IgD-negative memory B cell (primary cell): ENCODE data around the gene DNAJB8. TPM values are rescaled to one million over a fixed set of nuclear protein-coding genes. Genes with fewer than 3 reads are reported as not detected.

Experiments
- H3K27ac Mint-ChIP-seq, 3 donors: one replicate each; pipeline ENCODE4 v1.8.0; 2020 to 2022; ENCODE audit warnings: mild to moderate bottlenecking in 3 of 3, mixed read lengths in 3 of 3, moderate library complexity in 1 of 3
- H3K27me3 Mint-ChIP-seq: one replicate; pipeline ENCODE4 v1.8.0; 2021; ENCODE audit warnings: mixed read lengths
- H3K36me3 Mint-ChIP-seq: one replicate; pipeline ENCODE4 v1.8.0; 2020; ENCODE audit warnings: mild to moderate bottlenecking, mixed read lengths
- H3K4me1 Mint-ChIP-seq, 3 donors: one replicate each; pipeline ENCODE4 v1.8.0; 2020 to 2022; ENCODE audit warnings: mixed read lengths in 3 of 3, mild to moderate bottlenecking in 1 of 3
- H3K4me3 Mint-ChIP-seq, 4 donors: one replicate each; pipeline ENCODE4 v1.8.0; 2020 to 2022; ENCODE audit warnings: mild to moderate bottlenecking in 4 of 4, mixed read lengths in 4 of 4, moderate library complexity in 3 of 4
- H3K9me3 Mint-ChIP-seq, 3 donors: one replicate each; pipeline ENCODE4 v1.8.0; 2020 to 2021; ENCODE audit warnings: mixed read lengths in 3 of 3, mild to moderate bottlenecking in 1 of 3
- polyA plus RNA-seq: library from polyadenylated mRNA; unstranded; fragments of 300-500 nt; fragmentation: Illumina TruSeq; gene quantifications from one replicate; pipeline ENCODE4 v1.2.3, GENCODE V29; 2021

Gene DNAJB8
- not detected for polyA plus RNA-seq

DNA sequence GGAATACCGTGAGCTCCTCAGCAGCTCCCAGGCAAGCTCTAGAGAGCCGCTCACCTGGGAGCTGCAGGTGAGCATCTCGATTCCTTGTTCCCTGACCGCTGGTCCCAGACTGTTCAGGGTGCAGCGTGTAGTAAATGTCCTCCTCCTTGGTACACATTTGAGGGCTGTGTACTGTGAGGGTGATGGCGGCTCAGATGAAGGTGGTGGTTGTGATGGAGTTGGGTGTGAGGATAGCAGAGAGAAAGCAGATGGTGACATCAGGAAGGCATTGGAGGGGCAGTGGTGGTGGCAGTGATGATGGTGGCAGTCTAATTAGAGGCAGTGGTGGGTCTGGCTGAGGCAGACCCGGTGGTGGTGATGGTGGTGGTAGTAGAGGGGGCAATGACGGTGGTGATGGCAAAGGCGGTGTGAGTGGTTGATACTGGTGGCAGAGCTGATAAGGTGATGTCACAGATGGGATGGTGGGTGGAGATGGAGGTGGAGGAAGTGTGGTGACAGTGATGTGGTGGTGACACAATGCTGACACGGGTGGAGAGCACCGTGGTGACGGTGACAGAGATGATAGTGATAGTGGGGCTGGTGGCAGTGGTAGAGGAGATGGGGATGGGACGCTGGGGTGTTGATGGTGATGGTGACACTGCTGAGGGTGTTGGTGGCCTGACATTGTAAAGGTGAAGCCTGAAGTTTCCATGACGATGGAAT, at the start of gene DNAJB8:
DNAJB8 (minus strand) TSS at position 51 of the 702 bp plus-strand sequence. CDS start 3,645 bp downstream, outside the sequence.
- Mint-ChIP-seq H3K36me3 (peaks cover 4% of the 10 kb centered on the region), H3K27me3 (peaks cover 8% of the 10 kb centered on the region), H3K27ac (peak within 1 kb of the TSS in 1 of 3 donors; percentile 26), H3K4me1 (peaks cover 0 to 3% (median 0%) of the 10 kb centered on the region in 3 donors), H3K9me3 (peaks cover 0 to 4% (median 0%) of the 10 kb centered on the region in 3 donors), H3K4me3 (no peak within 1 kb of the TSS)

DNA sequence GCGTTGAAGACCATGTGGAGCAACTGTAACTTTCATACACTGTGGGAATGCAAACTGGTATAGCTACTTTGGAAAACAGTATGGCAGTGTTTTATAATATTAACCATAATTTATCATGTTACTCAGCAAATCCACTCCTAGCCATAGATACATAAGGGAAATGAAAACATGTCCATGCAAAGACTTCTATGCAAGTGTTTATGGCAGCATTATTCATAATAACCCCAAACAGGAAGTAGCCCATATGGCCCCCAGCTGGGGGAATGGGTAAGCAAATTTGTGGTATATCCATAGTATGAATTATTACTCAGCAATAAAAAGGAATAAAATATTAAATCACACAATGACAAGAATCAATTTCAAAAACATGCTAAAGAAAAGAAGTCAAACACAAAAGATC, 49.3 kb upstream of the DNAJB8 start:
- Mint-ChIP-seq H3K27ac (no peak overlapping the region), H3K36me3 (no peaks in the 10 kb centered on the region)

DNA sequence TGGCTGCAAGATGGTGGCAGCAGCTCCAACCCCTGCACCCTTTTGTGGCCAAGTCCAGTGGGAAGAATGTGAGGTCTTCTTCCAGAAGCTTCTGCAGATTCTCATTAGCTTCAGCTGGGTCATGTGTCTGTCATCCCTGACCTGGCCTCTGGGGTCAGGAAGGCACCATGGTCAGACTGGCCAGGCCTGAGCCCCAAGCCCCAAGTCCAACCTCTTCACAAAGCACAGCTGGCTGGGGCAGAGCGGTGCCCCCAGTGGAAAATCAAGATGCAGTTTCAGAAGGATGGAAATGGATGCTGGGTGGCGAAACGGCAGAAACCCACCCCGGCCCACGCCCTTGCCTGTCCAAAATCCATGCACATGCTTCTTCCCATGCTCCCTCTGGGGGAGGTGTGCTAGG, 42.2 kb upstream of the DNAJB8 start:
- Mint-ChIP-seq H3K4me1 (no peaks in the 10 kb centered on the region), H3K27ac (peak overlapping the region in 1 of 3 donors; percentile 23), H3K27me3 (peaks cover 13% of the 10 kb centered on the region), H3K9me3 (peaks cover 3 to 6% (median 3%) of the 10 kb centered on the region in 3 donors), H3K36me3 (peaks cover 2% of the 10 kb centered on the region), H3K4me3 (no peak overlapping the region)

More for the DNA sequence above, 49.3 kb upstream of the DNAJB8 start:
- peaks cover 5% of the 10 kb centered on the region for H3K27me3 Mint-ChIP-seq
- no peak overlapping the region for H3K4me3 Mint-ChIP-seq
- H3K9me3 Mint-ChIP-seq, result peaks cover 5 to 19% (median 6%) of the 10 kb centered on the region in 3 donors
- H3K4me1 Mint-ChIP-seq, result no peaks in the 10 kb centered on the region

DNA sequence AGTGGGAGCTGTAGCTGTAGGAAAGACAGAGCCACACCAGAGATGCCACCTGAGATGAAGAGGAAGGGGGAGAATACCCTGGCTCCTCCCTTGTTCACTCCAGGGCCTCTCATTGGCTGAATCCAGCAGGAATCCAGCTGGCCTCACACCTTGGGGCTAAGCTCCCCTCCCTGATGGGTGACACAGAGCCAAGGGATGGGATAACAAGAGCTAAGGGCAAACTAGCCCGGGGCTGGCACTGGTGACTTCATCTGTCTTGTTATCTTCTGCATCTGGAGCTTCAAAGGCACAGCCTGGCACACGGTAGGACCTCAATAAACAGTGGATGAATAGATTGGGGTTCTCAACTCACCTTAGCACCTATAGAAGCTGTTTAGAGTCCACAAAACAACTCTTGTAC, 40.1 kb upstream of the DNAJB8 start:
- H3K4me3 Mint-ChIP-seq, result no peak overlapping the region
- peaks cover 12% of the 10 kb centered on the region for H3K27me3 Mint-ChIP-seq
- H3K4me1 Mint-ChIP-seq, result peaks cover 0 to 1% (median 0%) of the 10 kb centered on the region in 3 donors
- H3K27ac Mint-ChIP-seq, result no peak overlapping the region
- H3K9me3 Mint-ChIP-seq, result peaks cover 0 to 2% (median 2%) of the 10 kb centered on the region in 3 donors
- H3K36me3 Mint-ChIP-seq, result peaks cover 2% of the 10 kb centered on the region

DNA sequence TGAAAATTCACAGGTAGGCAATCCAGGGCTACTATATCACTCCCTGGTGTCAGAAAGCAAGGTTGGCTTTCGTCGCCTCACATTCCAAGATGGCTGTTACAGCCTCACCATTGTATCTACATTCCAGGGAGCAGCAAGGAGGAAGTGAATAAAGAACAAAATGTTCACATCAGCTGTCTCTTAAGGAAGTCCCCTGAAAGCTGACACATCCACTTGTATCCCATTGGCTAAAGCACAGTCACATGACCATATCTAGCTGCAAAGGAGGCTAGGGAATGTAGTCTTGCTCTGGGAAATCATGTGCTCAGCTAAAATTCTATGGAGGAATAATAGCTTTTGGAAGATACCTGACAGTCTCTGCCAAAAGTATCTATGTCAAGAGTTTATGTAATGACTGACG, 39.1 kb upstream of the DNAJB8 start:
- Mint-ChIP-seq H3K27ac (no peak overlapping the region), H3K9me3 (peaks cover 0 to 2% (median 2%) of the 10 kb centered on the region in 3 donors), H3K4me1 (peaks cover 0 to 1% (median 0%) of the 10 kb centered on the region in 3 donors), H3K4me3 (no peak overlapping the region), H3K27me3 (peaks cover 17% of the 10 kb centered on the region), H3K36me3 (peaks cover 3% of the 10 kb centered on the region)

DNA sequence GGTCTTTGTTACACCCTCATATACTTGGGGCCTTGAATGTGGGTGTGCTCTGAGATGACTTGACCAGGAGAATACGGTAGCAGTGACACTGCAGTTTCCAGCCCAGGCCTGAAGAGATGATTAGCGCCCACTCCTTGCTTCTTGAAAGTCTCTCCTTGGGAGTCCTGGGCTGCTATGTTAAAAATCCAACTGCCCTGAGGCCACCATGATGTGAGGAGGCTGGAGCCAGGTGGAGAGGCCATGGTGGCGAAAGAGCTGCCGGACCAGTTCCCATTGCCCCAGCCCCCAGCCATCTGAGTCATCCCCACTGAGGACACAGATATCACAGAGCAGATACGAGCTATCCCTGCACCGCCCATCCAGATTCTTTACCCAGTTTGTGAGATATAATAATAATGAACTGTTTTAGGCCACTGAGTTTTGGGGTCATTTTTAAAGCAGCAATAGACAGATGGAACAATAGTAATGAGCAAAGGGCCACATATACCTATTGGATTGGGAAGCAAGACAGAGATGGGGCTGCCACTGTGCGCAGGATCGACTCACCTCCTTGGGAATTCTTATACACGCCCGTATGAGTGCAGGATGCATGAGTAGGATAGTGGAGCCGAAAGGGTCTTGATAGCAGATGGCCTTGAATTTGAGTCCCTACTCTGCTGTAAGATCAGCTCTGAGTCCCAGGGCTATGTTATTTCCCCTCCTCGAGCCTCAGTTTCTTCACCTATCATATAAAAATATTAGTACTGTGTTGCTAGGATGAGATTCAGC, 38.5 kb upstream of the DNAJB8 start:
- Mint-ChIP-seq H3K4me3 (no peak overlapping the region), H3K27ac (no peak overlapping the region), H3K27me3 (peaks cover 18% of the 10 kb centered on the region), H3K36me3 (peaks cover 3% of the 10 kb centered on the region), H3K9me3 (peaks cover 0 to 4% (median 2%) of the 10 kb centered on the region in 3 donors), H3K4me1 (peaks cover 0 to 1% (median 0%) of the 10 kb centered on the region in 3 donors)

DNA sequence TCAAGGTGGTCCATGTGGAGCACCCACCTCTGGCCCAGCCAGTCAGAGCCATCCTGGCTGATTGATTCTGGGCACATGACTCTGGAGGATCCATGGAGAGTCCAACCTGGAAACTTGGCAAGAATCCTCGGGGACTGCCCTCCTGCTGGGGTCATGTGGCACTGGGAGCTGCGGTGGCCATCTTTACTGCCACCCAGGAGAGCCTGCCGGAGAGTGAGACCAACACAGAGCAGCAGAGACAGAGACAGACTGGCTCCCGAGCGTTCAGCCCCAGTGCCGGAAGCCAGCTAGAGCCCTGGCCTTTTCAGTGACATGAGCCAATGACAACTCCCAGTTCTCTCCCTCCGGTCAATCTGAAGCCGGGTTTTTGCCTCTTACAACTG, 37.8 kb upstream of the DNAJB8 start:
- peaks cover 0 to 4% (median 2%) of the 10 kb centered on the region in 3 donors for H3K9me3 Mint-ChIP-seq
- H3K27ac Mint-ChIP-seq, result no peak overlapping the region
- peaks cover 23% of the 10 kb centered on the region for H3K27me3 Mint-ChIP-seq
- H3K36me3 Mint-ChIP-seq, result peaks cover 3% of the 10 kb centered on the region
- H3K4me3 Mint-ChIP-seq, result no peak overlapping the region
- peaks cover 0 to 1% (median 0%) of the 10 kb centered on the region in 3 donors for H3K4me1 Mint-ChIP-seq

DNA sequence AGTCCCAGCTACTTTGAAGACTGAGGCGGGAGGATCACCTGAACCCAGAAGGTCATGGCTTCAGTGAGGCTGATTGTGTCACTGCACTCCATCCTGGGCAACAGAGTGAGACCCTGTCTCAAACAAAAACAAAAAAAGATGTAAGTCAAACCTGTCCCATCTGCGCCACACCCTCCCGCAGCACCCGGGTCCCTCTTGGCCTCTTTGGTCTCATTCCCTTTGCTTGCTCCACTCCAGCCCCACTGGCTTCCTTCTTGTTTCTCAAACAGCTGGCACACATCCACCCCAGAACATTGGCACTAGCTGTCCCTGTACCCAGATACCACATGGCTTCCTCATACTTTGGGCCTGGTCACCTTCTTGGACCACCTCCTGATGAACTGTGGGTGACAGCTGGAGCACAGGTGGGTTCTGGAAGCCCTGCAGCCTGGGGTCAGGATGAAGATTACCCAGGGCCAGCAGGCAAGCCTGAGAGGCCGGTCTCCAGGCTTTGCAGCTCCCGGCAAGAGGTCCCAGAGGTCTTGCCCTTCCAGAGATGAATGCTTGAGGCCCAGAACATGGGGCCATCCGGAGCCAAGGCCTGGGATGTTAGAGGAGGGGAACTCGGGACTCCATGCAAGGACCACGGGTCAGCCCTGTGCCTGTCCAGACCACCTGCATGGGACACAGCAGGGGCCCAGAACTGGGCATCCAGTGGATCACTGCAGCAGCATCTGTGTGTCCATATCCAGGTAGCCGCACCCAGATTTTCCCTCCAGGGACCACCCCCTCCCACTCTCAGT, 37.3 kb upstream of the DNAJB8 start:
- H3K9me3 Mint-ChIP-seq, result peaks cover 0 to 4% (median 2%) of the 10 kb centered on the region in 3 donors
- H3K36me3 Mint-ChIP-seq, result peaks cover 3% of the 10 kb centered on the region
- peaks cover 0 to 1% (median 0%) of the 10 kb centered on the region in 3 donors for H3K4me1 Mint-ChIP-seq
- peaks cover 25% of the 10 kb centered on the region for H3K27me3 Mint-ChIP-seq
- no peak overlapping the region for H3K27ac Mint-ChIP-seq
- no peak overlapping the region for H3K4me3 Mint-ChIP-seq

DNA sequence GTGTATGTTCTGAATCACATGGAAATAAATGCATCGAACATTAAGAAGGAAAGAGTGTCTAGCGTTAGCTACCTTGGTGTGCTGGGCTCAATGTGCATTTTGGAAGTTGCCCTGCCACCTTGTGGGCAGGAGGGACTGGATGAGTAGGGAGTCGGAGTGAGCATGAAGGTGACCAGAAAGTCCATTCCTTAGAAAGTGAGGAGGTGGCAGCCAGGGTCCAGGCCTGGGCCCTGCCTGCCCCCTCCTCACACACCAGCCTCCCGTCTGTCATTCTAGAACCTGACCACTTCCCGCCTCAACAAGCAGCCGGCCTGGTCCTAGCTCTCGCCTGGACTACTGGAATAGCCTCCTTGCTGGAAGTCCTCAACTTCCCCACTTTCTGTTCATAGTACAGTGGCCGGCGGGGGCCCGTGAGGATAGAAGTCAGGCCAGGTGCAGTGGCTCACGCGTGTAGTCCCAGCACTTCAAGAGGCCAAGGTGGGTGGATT, 36.5 kb upstream of the DNAJB8 start:
- Mint-ChIP-seq H3K4me1 (peaks cover 0 to 1% (median 0%) of the 10 kb centered on the region in 3 donors), H3K27me3 (peaks cover 30% of the 10 kb centered on the region), H3K4me3 (no peak overlapping the region), H3K36me3 (peaks cover 3% of the 10 kb centered on the region), H3K27ac (peak overlapping the region in 1 of 3 donors; percentile 83), H3K9me3 (peaks cover 0 to 6% (median 2%) of the 10 kb centered on the region in 3 donors)

DNA sequence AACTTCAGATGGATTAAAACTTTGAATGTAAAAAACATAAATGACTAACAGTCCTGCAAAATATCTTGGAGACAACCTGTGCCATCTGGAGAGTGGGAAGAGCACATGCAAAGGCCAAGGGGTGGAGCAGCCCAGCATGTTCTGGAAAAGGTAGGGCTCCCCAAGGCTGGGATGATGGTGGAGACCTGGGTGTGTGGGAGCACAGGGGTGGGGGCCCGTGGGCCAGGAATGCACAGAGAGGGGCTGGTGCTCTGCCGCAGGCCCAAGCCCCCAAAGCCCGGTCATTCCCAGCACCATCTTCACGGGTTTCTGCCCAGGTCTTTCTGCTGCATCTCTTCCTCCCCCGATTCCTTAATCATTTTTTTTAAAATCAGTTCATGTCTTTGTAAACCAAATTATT, 36.0 kb upstream of the DNAJB8 start:
- Mint-ChIP-seq H3K4me3 (no peak overlapping the region), H3K9me3 (peaks cover 0 to 6% (median 1%) of the 10 kb centered on the region in 3 donors), H3K4me1 (peaks cover 0 to 1% (median 0%) of the 10 kb centered on the region in 3 donors), H3K27ac (peak overlapping the region in 1 of 3 donors; percentile 83), H3K27me3 (peaks cover 32% of the 10 kb centered on the region), H3K36me3 (peaks cover 3% of the 10 kb centered on the region)

DNA sequence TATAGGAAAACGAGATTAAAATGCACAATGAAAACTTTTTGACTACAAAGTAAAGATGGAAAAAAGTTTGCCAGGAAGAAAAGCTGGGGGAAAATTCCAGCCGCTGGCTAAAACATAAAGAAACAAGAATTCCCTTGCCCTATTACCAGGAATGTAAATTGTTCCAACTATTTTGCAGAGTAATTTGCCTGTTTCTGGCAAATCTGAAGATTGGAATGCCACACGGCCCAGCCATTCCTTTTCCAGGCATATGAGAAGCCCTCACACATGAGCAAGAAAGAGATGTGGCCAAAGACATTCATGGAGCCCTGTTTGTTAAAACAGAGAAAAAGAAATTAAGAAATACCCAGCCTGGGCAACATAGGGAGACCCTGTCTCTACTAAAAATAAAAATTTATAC, 34.7 kb upstream of the DNAJB8 start:
- peaks cover 42% of the 10 kb centered on the region for H3K27me3 Mint-ChIP-seq
- H3K4me3 Mint-ChIP-seq, result no peak overlapping the region
- peaks cover 0 to 6% (median 0%) of the 10 kb centered on the region in 3 donors for H3K9me3 Mint-ChIP-seq
- peaks cover 0 to 1% (median 0%) of the 10 kb centered on the region in 3 donors for H3K4me1 Mint-ChIP-seq
- H3K36me3 Mint-ChIP-seq, result peaks cover 3% of the 10 kb centered on the region
- no peak overlapping the region for H3K27ac Mint-ChIP-seq

DNA sequence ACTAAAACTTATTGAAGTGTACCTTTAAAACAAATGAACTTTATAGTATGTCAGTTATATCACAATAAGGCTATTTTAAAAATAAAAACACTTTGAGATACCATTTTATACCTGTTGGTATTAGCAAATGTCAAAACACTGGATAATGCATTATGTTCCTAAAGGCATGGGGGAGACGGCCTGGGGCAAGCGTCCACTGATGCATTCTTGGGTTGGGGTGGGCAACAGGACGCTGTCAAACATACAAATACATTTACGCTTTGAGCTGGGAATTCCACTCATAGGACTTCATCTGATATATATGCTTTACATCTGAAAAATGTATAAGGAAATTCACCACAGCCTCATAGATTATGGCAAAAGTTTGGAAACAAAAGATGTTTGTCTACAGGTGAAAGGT, 33.9 kb upstream of the DNAJB8 start:
- Mint-ChIP-seq H3K4me1 (peaks cover 0 to 4% (median 0%) of the 10 kb centered on the region in 3 donors), H3K36me3 (peaks cover 4% of the 10 kb centered on the region), H3K27me3 (peaks cover 44% of the 10 kb centered on the region), H3K27ac (peak overlapping the region in 1 of 3 donors; percentile 28), H3K4me3 (no peak overlapping the region), H3K9me3 (peaks cover 0 to 6% (median 0%) of the 10 kb centered on the region in 3 donors)

DNA sequence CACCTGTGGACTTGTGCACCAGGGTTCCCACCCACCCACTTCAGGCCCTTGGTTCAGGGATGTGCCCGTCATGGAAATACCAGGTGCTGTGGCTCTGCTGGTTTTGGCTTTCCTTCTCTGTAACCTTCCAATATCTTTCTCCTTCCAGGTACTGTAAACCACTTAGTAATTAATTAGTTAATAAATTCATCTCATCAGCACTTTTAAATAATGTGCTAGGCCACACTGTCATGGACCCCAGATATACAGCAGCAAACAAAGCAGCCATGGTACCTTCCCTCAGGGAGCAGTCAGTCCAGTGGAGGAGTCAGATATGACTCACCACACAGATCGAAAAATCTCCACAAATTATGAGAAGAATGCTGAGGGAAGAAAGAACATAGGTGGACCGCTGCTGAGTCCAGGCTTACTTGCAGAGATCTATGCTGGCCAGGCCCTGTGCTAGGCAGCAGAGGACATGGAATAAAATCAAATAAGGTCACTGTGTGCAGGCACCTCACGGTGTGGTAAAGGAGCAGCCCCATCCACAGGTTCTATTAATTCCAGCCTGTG, 33.1 kb upstream of the DNAJB8 start:
- peak overlapping the region in 1 of 4 donors; percentile 51 for H3K4me3 Mint-ChIP-seq
- peaks cover 46% of the 10 kb centered on the region for H3K27me3 Mint-ChIP-seq
- peaks cover 0 to 4% (median 0%) of the 10 kb centered on the region in 3 donors for H3K4me1 Mint-ChIP-seq
- no peak overlapping the region for H3K27ac Mint-ChIP-seq
- H3K9me3 Mint-ChIP-seq, result peaks cover 0 to 6% (median 0%) of the 10 kb centered on the region in 3 donors
- H3K36me3 Mint-ChIP-seq, result peaks cover 4% of the 10 kb centered on the region

DNA sequence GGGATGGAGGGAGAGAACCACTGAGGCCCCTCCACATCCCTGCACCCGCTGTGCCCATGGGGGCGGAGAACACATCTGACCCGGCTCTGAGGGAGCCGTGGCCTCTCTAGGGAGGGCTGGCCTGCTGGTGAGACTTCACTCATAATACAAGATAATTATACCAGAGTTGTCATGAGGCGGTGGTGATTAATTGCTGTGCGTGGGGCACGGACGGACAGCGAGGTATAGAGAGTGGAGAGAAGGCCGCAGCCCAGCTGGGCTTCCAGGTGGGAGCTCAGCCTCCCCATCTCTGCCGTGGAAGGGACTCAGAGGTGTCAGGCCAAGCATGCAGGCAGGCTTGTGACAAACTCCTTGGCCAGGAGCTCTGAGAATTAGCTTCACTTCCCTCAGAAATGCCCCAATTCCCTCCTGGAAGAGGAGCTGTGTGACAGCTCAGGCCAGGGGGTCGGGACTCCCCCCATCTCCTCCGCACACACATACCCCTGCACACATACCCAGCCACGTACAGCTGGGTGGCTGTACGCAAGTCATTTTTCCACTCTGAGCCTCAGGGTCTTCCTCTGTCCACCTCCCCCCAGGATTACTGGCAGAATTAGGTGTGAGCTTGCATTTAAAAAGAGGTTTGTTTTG, 32.3 kb upstream of the DNAJB8 start:
- H3K9me3 Mint-ChIP-seq, result peaks cover 0 to 6% (median 0%) of the 10 kb centered on the region in 3 donors
- H3K27me3 Mint-ChIP-seq, result peaks cover 51% of the 10 kb centered on the region
- H3K4me3 Mint-ChIP-seq, result peak overlapping the region; percentile 51 to 74 (median 65)
- H3K27ac Mint-ChIP-seq, result no peak overlapping the region
- H3K4me1 Mint-ChIP-seq, result peaks cover 0 to 4% (median 4%) of the 10 kb centered on the region in 3 donors
- peaks cover 4% of the 10 kb centered on the region for H3K36me3 Mint-ChIP-seq
